GM06990 (cell line): ENCODE results near the gene ABHD5.
"Not testable (repeated sequence)": the region's sequence is repeated elsewhere in the genome, so short reads cannot be mapped to it uniquely, and the experiment has no call there.

Experiments used
- DNase-seq: peaks from one replicate; pipeline ENCODE4 v3.0.0-alpha.2; 2011; ENCODE audit not compliant: insufficient read length; ENCODE audit errors: extremely low read depth
- H3K27me3 ChIP-seq: replicated peaks from 2 replicates; pipeline ENCODE4 v1.6.0; 2011; ENCODE audit warnings: low read length; ENCODE audit not compliant: control insufficient read depth, insufficient read depth
- H3K36me3 ChIP-seq: 2 replicates; pipeline ENCODE4 v1.5.1; 2011; ENCODE audit warnings: low read length; ENCODE audit not compliant: control insufficient read depth, insufficient read depth
- H3K4me3 ChIP-seq: replicated peaks from 2 replicates; pipeline ENCODE4 v1.5.1; 2011; ENCODE audit warnings: low read depth, mild to moderate bottlenecking, control low read depth, low read length
- TF ChIP-seq, protein P1 (sequence below): IDR thresholded peaks from 2 replicates; pipeline ENCODE4 v1.5.1; 2011; ENCODE audit warnings: low read length, control low read depth, mild to moderate bottlenecking, inconsistent platforms; ENCODE audit not compliant: insufficient read depth, poor library complexity, severe bottlenecking

Gene ABHD5

DNA sequence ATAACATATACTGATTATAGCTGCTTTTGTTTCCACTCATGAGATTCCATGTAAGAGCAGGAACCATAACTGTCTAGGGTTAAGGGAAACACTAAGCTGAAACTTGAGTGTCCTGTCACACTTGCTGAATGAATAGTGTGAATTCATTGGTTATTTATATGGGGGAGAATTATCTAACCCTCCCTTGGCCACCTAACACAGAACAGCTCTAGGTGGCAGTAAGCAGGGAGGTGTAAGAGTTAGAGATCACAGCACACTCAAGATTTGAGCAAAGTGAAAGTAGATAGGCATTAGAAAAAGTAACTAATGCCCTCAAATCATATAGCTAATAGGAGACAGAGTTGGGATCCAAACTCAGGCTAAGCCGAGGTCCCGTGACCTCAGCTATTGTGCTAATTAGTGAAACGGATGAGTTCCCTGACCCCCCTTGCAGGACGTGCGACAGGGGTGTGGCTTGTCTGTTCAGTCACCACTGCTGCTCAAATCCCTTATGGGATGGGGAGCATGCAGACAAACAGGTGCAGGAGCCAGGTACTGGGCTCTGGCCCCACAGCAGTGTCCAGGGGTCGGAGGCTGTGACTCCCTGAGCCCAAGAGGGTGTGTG lies 41.3 kb upstream of the ABHD5 start:
- H3K27me3 ChIP-seq = no peaks in the 10 kb centered on the region
- DNase-seq = no peak
- no peaks in the 10 kb centered on the region for H3K36me3 ChIP-seq
- TF ChIP-seq, protein P1, sequence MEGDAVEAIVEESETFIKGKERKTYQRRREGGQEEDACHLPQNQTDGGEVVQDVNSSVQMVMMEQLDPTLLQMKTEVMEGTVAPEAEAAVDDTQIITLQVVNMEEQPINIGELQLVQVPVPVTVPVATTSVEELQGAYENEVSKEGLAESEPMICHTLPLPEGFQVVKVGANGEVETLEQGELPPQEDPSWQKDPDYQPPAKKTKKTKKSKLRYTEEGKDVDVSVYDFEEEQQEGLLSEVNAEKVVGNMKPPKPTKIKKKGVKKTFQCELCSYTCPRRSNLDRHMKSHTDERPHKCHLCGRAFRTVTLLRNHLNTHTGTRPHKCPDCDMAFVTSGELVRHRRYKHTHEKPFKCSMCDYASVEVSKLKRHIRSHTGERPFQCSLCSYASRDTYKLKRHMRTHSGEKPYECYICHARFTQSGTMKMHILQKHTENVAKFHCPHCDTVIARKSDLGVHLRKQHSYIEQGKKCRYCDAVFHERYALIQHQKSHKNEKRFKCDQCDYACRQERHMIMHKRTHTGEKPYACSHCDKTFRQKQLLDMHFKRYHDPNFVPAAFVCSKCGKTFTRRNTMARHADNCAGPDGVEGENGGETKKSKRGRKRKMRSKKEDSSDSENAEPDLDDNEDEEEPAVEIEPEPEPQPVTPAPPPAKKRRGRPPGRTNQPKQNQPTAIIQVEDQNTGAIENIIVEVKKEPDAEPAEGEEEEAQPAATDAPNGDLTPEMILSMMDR = no peak
- H3K4me3 ChIP-seq = no peak overlapping the region

DNA sequence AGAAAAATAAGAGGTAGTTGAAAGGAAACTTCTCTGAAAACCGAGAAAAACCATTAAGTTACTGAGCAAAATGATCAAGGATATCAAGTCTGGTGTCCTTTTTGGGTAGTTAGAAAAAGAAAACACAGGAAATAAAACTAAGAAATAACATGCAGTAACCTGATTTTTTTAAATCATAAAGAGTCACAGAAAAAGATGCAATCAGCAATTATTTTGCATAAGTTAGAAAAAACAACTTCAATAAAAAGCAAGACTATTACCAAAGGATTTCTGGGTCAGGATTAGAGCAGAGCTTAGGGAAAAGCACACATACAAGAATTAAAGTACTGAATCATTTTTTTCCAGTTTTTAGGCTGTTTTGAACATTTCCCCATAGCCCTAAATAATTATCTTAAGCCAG lies 40.4 kb upstream of the ABHD5 start:
- TF ChIP-seq, protein P1 = no peak
- no peak overlapping the region for H3K4me3 ChIP-seq
- no peaks in the 10 kb centered on the region for H3K27me3 ChIP-seq
- no peaks in the 10 kb centered on the region for H3K36me3 ChIP-seq
- no peak for DNase-seq

DNA sequence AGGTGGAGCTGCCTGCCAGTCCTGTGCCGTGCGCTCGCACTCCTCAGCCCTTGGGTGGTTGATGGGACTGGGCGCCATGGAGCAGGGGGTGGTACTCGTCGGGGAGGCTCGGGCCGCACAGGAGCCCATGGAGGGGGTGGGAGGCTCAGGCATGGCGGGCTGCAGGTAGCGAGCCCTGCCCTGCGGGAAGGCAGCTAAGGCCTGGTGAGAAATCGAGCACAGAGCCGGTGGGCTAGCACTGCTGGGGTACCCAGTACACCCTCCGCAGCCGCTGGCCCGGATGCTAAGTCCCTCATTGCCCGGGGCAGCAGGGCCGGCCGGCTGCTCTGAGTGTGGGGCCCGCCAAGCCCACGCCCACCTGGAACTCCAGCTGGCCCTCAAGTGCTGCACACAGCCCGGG lies 34.3 kb upstream of the ABHD5 start:
- H3K27me3 ChIP-seq, DNase-seq, H3K4me3 ChIP-seq, H3K36me3 ChIP-seq: not testable (repeated sequence)

DNA sequence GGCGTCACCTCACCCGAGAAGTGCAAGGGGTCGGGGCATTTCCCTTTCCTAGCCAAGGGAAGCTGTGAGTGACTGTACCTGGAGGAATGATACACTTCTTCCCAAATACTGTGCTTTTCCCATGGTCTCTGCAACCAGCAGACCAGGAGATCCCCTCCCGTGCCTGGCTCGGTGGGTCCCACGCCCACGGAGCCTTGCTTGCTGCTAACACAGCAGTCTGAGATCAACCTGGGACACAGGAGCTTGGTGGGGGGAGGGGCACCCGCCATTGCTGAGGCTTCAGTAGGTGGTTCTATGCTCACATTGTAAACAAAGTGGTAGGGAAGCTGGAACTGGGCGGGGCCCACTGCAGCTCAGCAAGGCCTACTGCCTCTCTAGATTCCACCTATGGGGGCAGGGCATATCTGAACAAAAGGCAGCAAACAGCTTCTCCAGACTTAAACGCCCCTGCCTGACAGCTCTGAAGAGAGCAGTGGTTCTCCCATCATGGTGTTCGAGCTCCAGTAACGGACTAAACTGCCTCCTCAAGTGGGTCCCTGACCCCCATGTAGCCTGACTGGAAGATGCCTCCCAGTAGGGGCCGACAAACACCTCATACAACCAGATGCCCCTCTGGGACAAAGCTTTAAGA lies 31.4 kb upstream of the ABHD5 start:
- Histone ChIP-seq H3K4me3 (no peak overlapping the region), H3K36me3 (no peaks in the 10 kb centered on the region), H3K27me3 (no peaks in the 10 kb centered on the region)
- TF ChIP-seq, protein P1 = no peak
- DNase-seq = no peak

DNA sequence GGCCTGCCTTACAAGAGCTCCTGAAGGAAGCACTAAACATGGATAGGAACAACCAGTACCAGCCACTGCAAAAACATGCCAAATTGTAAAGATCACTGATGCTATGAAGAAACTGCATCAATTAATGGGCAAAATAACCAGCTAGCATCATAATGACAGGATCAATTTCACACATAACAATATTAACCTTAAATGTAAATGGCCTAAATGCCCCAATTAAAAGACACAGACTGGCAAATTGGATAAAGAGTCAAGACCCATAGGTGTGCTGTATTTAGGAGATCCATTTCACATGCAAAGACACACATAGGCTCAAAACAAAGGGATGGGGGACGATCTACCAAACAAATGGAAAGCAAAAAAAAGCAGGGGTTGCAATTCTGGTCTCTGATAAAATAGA lies 29.4 kb upstream of the ABHD5 start:
- not testable (repeated sequence) for H3K4me3 ChIP-seq, H3K36me3 ChIP-seq, DNase-seq

DNA sequence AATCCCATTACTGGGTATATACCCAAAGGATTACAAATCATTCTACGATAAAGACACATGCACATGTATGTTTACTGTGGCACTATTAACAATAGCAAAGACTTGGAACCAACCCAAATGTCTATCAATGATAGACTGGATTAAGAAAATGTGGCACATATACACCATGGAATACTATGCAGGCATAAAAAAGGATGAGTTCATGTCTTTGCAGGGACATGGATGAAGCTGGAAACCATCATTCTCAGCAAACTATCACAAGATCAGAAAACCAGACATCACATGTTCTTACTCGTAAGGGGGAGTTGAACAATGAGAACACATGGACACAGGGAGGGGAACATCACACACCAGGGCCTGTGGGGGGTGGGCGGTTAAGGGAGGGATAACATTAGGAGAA lies 25.7 kb upstream of the ABHD5 start:
- DNase-seq, H3K36me3 ChIP-seq, H3K27me3 ChIP-seq, H3K4me3 ChIP-seq: not testable (repeated sequence)

More for the DNA sequence above, 29.4 kb upstream of the ABHD5 start:
- H3K27me3 ChIP-seq = not testable (repeated sequence)

DNA sequence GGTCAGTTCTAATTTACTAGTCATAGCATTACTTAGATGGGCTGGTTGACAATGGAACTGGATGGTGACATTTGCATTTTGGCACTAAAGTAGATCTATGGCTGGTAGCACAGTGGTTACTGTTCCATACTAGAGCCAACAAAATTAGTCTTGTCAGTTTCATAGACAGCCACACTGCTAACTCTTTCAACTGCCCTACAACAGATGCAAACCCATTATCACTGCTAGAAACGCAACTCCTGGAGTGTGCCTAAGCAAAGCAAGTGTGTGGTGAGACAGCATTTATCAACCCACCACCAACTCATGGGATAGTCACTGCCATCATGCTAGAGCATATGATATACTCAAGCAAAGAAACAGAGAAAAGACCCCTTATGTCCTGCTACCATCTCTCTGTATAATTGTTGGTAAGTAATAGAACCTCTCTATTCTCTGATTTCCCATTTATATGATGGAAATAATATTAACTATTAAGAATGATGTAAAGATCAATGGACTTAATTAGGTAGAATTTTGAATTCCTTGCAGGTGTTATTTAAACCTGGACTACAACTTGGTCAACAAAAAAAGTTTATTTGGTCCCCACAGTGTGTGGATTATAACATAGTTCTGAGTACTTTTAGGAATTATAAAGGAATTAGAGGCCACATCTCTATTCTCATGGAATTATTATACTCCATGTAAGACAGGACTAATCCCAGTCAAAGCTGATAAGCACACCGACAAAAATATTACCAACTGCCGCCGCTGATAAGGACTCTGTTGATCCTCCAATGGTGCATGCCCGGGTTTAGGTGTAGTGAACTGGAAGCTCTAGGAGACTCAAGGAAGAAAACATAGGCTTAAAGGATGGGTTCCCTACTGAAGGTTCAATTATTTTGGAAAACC lies 19.9 kb upstream of the ABHD5 start:
- no peaks in the 10 kb centered on the region for H3K27me3 ChIP-seq
- H3K36me3 ChIP-seq = no peaks in the 10 kb centered on the region
- H3K4me3 ChIP-seq = no peak overlapping the region
- TF ChIP-seq, protein P1 = no peak
- DNase-seq = no peak
